Spleen (tissue), 7 donors: ENCODE results near the gene PI4K2A.

Source experiments
- POLR2A ChIP-seq, 3 donors: fragments of 450-650 bp; IDR thresholded peaks; one replicate each; pipeline ENCODE4 v1.5.1; 2017; ENCODE audit warnings: antibody characterized with exemption in 3 of 3, mild to moderate bottlenecking in 1 of 3
- POLR2AphosphoS5 ChIP-seq, 3 donors: sonication (generic); formaldehyde crosslinking; IDR thresholded peaks; one replicate each; pipeline ENCODE4 v1.5.1; 2017; ENCODE audit warnings: antibody characterized with exemption in 3 of 3
- TF ChIP-seq, protein P1 (sequence below), 11 experiments: fragments of 200-600 bp in 7 of 11; fragments of 450-650 bp in 4 of 11; sonication (generic) in 4 of 11; IDR thresholded peaks in 8 of 11; conservative IDR thresholded peaks in 3 of 11; 1 replicate in 7 of 11; 2 replicates in 4 of 11; pipeline versions ENCODE4 v1.4.0 to v1.8.0; 2016 to 2021; ENCODE audit warnings: antibody characterized with exemption in 11 of 11, inconsistent platforms in 4 of 11, mild to moderate bottlenecking in 1 of 11
- donor health status: DM: no; HTN: no; CAD: no; lungs with moderate emphysema.
- donor health status: DM: no; HTN: no; CAD: no.
- donor health status: DM: no; HTN: no; CAD: no.

DNA sequence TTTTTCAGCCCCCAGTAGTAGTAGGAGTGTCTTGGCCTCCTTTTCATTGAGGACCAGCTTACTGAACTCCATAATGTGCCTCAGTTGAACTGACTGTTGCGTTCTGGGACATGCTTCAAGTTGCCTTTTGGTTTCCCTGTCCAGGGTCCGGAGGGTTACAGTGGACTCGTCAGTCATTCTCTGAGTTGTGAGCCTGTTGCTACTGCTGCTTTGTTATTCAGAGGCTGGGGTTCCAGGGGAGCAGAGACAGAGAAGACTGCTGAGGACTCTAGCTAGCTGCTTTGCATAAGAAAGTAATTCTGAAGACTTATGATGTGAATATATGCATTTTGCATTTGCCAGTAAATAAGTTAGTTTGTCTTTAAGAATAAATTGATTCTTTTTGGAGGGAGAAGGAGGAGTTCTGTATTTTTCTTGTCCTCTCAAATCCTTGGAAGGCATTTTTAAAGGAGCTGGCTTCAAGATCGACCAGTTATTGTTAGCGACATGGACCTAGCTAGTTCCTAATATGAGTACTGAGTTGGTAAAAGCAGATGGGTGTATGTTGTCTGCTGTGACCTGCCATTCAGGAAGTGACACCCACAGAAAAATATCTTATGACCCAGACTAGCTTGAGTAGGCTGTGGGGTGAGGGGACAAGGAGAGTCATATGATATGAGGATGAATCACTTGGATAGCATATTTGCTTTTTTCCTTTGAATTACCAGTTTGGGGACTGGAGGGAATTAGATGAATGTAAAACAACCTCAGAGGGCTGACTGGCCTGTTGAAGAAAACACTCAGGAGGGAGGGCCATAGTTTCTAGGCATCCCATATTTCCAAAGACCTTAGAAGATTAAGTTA is 8.3 kb downstream of the PI4K2A start:
- TF ChIP-seq POLR2A (IDR thresholded peaks at IDR 0.05) (no peak), POLR2AphosphoS5 (IDR thresholded peaks at IDR 0.05) (peak in 1 of 3 donors; percentile 64)
- TF ChIP-seq, protein P1, sequence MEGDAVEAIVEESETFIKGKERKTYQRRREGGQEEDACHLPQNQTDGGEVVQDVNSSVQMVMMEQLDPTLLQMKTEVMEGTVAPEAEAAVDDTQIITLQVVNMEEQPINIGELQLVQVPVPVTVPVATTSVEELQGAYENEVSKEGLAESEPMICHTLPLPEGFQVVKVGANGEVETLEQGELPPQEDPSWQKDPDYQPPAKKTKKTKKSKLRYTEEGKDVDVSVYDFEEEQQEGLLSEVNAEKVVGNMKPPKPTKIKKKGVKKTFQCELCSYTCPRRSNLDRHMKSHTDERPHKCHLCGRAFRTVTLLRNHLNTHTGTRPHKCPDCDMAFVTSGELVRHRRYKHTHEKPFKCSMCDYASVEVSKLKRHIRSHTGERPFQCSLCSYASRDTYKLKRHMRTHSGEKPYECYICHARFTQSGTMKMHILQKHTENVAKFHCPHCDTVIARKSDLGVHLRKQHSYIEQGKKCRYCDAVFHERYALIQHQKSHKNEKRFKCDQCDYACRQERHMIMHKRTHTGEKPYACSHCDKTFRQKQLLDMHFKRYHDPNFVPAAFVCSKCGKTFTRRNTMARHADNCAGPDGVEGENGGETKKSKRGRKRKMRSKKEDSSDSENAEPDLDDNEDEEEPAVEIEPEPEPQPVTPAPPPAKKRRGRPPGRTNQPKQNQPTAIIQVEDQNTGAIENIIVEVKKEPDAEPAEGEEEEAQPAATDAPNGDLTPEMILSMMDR (IDR thresholded peaks at IDR 0.05 in 8 of 11, conservative IDR thresholded peaks at IDR 0.05 in 3 of 11) = no peak
